ENCODE results near the gene CARMIL3.

The CARMIL3 gene

DNA sequence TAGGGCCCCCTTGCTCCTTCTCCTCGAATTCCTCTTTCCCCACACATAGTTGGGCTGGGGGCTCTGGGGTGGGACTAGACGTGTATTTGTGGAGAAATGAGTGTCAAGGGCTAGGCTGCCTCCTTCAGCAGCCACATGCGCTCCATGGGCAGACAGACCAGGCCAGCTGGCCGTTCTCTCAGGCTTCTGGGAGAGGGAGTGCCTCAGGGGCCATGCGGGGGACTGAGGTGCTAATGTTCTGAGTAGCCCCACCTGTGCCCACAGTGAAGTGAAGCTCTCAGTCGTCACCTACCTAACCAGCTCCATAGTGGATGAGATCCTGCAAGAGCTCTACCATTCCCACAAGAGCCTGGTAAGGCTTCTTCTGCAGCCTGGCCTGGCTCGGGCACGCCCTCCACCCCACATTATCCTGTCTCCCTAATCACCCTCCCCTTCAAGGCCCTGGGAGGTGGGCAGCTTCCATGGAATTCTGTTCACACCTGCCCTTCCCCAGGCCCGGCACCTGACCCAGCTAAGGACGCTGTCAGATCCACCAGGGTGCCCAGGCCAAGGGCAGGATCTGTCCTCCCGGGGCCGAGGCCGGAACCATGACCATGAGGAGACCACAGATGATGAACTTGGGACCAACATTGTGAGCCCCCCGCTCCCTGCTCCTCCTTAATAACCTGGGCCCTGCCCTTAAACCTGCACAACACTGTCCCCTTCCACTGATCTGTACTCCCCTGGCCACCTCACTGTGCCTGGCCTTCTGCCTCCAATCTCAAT, 10.6 kb downstream of the CARMIL3 start:
- DNase-seq, result no peak

DNA sequence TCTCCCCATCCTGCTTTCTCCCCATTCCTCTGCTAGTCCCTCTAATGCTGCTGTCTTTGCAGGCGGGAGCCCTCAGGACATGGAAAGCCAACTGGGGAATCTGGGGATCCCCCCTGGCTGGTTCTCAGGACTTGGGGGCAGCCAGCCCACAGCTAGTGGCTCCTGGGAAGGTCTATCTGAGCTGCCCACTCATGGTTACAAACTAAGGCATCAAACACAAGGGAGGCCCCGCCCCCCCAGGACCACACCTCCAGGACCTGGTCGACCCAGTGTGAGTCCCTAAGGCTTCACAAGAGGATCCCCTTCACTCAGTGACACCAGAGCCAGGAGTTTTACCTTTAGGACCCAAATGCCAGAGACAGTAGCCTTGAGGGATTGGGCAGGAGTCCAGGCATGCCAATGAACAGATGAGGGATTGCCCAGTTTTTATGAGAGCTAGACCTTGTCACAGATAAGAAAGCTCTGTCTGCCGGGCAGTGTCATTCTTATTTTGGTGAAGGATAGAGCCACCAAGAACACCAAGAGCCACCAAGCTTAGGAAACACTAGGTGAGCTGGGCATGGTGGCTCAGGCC, 11.5 kb downstream of the CARMIL3 start:
- DNase-seq, result no peak

DNA sequence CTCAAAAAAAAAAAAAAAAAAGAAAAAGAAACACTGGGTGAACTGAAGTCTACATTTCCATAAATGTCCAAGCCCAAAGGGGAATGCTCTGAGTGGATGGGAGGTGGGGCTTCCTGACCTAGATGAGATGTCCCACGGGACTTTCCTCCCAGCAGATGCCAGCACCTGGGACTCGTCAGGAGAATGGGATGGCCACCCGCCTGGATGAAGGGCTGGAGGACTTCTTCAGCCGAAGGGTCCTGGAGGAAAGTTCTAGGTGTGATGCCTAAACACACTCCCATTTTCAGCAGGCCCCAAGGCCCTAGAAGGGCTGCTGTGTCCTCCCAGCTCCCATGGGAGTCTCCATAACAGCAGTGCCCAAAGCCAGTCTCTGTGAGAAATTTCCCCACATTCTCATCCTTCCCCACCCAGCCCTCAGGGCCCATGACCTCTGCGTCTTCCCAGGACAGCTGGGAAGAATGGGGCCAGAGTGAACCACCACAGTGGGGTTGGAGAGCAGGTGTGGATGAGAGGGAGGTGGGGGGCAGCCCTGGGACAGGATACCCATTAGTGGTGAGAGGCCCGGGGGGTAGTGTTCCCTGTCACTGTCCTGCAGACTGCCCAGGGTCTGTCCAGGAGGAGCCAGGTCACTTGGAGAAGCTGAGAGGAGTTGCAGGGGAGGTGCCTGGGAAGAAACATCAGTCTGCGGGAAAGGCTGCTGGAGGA, 12.4 kb downstream of the CARMIL3 start:
- DNase-seq, result no peak

- no peak for DNase-seq
Observed at GRCh38 chr14:24064856-24065255, 13.0 kb downstream of the CARMIL3 start.

GRCh38 chr14:24065408-24065807, 13.6 kb downstream of the CARMIL3 start:
- DNase-seq, result no peak

- no peak for DNase-seq
Observed at GRCh38 chr14:24066496-24067132, 14.8 kb downstream of the CARMIL3 start.

- no peak for DNase-seq
Observed at GRCh38 chr14:24067133-24068082, 15.6 kb downstream of the CARMIL3 start.

- no peak for DNase-seq
Observed at GRCh38 chr14:24068711-24069410, 17.1 kb downstream of the CARMIL3 start.

- no peak for DNase-seq
Observed at GRCh38 chr14:24069411-24069735, 17.6 kb downstream of the CARMIL3 start.

- DNase-seq, result no peak
Observed at GRCh38 chr14:24070285-24071143, 18.7 kb downstream of the CARMIL3 start.

DNA sequence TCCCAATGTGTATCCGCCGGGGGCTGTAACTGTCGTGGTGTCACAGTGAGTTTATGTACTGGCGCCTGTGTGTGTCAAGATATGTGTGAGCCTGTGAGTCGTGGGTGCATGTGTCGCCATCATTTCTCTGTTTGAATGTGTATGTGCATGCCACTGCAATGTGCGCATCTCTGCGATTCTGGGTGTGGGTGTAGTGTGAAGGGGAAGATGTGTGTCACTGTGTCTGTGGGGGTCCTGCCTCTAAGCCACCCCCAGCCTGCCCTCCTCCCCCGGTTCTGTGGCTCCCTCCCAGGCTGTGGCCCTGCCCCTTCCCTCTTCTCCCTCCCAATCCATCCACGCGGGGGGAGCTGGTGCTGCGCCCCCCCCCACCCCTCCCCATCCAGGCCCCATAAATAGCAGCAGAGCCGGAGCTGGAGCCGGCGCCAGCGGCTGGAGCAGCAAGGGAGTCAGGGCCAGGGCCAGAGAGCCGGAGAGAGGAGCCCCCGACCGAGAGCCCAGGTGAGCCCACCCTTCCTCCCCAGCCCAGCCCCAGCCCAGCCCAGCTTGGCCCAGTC, 19.4 kb downstream of the CARMIL3 start, which contains the start of gene CPNE6:
CPNE6 (plus strand) TSS at position 419 of the 554 bp plus-strand sequence. CDS start 1,375 bp downstream, outside the sequence.
- DNase-seq, result no peak

DNA sequence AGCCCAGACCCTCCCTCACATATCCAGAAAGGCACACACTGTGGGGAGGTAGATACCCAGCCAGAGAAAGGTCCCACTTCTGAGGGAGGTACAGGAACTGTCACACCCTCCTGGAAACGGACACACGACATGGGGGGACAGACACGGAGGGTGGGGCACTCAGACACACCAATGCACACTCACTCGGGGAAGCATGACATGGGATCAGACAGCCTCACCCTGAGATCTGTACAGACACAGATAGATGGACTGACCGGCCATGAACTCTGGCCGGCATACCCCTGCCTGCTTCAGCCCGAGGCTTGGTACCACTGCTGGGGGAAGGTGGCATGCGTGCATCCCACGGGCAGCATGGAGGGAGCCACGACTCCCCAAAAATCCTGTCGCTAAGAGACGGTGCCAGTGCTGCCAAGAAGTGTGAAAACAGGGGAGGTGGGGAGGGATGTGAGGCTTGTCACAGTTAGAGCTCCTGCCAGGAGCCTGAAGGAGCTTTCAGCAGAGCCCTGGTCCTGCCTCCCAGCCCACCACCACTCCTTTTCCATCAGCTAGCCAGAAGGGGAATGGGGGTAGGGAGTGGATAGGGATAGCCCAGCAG, 20.1 kb downstream of the CARMIL3 start:
- DNase-seq, result no peak

DNA sequence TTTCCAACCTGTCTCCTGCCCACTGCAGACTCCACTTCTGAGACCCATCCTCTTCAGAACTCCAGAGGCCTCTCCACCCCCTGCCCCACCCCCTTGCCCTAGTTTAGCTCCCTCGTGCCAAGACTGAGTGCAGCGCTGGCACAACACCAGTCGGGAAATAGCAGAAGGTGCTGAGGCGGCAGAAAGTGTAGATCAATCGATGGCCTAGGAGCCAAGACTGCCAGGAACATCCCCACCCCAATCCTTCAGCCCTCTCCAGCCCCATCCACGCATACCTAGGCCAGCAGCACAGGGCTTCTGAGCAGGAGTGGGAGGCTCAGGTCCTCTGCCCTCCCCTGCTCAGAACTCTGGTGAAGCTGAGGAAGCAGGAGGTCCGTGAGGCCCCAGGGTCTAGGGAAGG, 20.6 kb downstream of the CARMIL3 start:
- DNase-seq, result no peak

DNA sequence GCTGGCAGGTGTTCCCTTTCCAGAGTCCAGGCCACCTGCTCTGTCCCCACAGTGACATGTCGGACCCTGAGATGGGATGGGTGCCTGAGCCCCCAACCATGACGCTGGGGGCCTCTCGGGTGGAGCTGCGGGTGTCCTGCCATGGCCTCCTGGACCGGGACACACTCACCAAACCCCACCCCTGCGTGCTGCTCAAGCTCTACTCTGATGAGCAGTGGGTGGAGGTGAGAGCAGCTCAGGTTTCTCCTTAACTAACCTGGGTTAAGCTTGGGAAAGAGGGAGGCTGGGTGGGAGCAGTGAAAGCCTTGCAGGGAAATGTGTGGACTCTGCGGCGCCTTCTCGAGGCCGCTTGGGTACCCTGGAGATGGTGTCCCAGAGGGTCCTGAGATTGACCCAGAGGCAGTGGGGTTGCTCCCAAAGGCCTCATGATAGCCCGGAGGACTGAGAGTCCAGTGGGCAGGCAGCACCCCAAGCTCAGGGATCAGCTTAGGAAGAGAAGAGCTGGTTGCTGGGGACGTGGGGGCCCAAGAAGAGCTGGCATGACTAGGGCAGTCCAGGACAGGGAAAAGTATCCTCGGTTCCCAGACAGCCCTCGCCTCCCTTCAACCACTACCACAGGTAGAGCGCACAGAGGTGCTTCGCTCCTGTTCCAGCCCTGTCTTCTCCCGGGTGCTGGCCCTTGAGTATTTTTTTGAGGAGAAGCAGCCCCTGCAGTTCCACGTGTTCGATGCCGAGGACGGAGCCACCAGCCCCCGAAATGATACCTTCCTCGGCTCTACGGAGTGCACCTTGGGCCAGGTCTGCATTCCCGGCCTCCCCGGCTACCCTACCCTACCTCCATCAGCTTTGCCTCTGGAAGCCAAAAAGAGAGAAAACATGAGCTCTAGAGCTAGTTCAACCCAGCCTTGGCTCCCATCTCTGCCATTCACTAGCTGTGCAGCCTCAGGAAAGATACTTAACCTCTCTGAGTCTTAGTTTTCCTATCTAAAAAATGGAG, 21.4 kb downstream of the CARMIL3 start:
- DNase-seq, result no peak

DNA sequence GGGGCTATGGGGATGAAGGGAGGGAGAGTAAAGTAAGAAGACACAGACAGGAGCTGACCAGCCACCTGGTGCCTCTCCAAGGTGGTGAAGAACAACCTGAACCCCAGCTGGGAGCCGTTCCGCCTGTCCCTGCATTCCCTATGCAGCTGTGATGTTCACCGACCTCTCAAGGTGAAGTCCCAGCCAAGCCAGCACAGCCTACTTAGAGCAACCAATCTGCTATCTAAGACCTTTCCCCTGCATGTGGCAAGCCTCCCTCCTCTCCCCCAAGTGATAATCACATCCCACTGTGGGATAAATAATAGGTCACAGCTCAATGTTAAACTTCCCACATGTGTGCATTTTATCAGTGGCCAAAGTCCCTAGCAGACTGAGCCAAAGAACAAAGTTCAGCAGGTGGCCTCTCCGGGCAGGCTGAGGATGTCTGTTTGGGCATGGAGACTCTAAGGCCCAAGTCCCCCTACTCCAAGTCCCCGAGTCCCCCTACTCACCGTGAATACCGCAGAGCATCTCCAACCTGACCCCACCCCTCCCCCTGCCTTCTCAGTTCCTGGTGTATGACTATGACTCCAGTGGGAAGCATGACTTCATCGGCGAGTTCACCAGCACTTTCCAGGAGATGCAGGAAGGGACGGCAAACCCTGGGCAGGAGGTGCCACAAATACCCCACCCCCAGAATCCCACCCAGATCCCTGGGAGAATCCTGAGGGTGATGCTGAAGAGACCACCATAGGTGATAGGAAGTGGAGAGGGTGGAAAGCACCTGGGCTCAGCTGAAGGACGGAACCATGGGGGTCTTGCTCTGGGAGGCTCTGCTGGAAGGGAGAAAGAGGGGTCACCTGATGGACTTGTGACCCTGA, 23.0 kb downstream of the CARMIL3 start:
- DNase-seq, result no peak

- DNase-seq, result no peak
Observed at GRCh38 chr14:24075485-24076301, 23.9 kb downstream of the CARMIL3 start.

DNA sequence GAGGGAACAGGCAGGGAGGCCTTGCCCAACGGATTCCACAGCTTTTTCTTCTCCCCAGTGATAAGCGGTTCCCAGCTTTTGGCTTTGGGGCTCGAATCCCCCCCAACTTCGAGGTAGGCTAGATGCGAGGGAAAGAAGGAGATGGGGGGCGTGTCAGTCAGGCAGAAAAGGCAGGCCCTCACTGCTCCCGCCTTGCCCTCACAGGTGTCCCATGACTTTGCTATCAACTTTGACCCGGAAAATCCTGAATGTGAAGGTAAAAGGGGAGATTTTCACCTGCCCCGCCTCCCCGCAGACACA, 24.4 kb downstream of the CARMIL3 start:
- no peak for DNase-seq

Data from right hindlimb (tissue), 1 donor.